UCSD-AML1 (cell line): ENCODE measurements around the gene CCDC137.

Experiments
- DNase-seq: peaks from one replicate; lab custom pipeline; 2025; ENCODE audit not compliant: unreplicated experiment; lab: John Stamatoyannopoulos, UW

CCDC137 gene

DNA sequence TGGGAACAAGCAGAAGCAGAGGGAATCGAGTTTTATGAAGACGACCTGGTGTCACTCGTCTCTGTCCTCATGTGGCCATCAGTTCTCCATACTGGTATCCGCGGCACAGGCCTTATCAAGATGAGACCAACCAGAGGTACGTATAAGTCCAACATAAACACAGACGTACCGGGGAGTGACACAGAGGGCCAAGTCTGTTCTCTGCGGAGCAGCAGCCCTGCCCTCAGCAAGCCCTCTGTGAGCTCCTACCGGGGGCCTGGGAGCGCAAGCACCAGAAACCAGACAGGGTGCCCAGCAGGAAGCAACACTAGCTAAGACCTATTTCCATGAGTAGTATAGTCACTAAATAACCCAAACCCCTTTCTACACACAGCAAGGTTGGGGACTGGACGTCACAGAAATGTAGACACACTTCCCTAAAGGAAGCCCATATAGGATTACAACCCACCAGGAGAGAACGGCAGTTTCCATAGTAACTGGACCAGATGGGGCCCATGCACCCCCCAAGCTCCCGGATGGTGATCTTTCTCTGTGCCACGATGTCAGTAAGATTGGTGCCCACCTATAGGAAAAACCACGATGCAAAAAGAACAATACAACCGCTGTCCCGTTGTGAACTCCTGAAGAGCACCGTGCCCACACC is 16.1 kb downstream of the CCDC137 start:
- no peak for DNase-seq

DNA sequence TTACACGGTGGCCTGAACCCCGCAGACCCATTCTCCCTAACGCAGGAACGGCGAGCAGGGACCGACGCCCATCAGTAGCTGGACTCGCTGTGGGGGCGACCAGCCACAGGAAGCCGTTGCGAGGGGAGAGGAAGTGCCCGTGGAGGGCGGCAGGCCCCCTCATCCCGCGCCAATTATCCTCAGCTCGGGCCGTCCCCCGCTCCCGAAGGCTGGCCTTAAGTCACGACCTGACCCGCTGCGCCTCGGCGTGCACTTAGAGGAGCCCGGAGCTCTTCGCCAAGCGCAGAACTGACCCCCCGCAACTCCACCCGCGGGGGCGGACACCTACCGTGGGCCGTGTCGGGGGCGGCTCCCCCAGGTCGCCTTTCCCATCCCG is 16.7 kb downstream of the CCDC137 start:
- DNase-seq = no peak

DNA sequence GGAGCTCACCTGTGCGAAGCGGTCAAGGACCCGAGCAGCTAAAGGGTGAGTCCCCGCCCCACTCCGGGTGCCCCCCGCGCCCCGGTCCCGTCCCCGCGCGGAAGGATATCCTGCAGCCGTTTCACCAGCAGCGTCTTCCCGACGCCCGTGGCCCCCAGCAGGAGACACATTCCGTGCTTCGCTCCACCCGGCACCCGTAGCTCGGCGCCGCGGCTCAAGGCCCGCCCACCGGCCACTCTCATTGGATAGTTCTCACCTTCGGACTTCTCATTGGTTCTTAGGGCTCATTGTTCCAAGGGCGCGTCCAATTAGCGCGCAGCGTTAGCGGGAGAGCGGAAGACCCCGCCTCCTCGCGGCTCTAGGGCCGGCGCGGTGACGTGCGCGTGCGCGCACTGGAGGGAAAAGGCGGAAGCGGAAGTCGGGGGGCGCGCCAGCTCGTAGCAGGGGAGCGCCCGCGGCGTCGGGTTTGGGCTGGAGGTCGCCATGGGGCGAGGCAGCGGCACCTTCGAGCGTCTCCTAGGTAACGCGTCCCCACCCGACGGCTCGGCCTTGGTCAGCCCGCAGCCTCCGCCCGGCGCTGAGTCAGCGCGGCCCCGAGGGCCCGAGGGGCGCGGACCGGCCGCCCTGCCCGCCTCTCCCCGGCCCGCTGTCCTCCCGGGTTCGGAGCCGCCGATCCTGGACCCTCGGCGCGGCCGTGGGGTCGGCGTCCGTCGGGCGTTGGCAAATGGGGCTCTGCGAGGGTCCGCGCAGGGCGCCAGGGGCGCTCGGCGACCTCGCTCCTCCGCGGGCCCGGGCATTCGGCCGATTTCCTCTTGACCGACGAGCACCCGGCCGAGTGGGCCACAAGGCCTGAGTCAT is 17.3 kb downstream of the CCDC137 start, which contains the start of the genes ARL16 and HGS:
Gene ARL16, minus strand, starts transcription at position 214 of the 858 bp plus-strand sequence. Its CDS starts 44 bp downstream, at position 170.
Gene HGS, plus strand, starts transcription at position 428 of the 858 bp plus-strand sequence. Its CDS starts 56 bp downstream, at position 484.
- DNase-seq = peak; percentile 99

DNA sequence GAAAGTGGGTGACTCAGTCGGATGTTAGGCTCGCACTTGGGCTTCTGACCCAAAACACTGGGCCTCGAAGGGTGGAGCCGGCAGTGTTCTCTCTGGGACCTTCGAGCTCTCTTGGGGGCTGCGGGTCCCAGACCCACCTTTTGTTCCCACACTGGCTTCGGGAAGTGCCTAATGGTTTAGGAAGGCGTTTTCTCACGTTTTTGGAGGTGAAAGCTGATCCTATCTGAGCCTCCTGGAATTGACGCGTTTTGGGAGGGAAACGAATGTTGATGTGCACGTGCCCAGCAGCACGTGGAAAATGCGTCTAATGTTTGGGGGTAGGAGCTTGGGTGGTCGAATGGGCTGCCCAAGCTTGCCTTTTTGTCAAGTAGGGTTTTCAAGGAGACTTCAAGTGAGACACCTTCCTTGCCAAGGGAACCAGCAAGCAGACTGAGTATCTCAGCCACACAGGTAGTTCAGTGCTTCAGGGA is 17.9 kb downstream of the CCDC137 start:
- no peak for DNase-seq

DNA sequence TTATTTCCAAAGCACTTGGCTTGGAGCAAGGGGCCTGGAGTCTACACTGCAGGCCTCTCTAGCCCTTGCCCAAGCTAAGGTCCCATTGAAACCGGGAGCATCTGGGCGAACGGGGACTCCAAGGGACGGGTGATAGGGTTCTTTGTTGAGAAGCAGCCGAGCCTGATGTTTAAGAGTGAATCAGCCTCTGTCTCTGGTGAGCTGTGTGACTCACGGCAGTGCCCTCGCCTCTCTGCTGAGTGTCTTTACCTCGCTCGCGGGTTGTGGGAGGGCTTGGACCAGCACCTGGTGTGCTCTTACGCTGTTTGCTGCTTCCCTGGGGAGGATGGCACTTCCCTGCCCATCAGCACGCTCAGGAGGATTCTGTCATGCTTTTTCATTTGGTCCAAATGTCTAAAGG is 18.6 kb downstream of the CCDC137 start:
- no peak for DNase-seq

DNA sequence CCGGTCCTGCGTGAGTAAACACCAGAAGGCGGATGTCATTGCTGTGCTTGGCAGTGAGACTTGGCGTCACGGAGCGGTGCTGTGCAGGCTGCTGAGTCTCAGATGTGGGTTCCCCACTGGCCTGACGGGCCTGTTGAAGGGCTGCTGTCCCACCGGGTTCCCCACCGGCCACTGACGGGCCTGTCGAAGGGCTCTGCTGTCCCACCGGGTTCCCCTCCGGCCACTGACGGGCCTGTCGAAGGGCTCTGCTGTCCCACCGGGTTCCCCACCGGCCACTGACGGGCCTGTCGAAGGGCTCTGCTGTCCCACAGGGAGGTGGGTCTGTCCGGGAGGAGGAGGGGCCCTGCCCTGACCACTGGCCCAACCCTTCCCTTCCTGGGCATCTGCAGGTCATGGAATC is 20.1 kb downstream of the CCDC137 start:
- no peak for DNase-seq

DNA sequence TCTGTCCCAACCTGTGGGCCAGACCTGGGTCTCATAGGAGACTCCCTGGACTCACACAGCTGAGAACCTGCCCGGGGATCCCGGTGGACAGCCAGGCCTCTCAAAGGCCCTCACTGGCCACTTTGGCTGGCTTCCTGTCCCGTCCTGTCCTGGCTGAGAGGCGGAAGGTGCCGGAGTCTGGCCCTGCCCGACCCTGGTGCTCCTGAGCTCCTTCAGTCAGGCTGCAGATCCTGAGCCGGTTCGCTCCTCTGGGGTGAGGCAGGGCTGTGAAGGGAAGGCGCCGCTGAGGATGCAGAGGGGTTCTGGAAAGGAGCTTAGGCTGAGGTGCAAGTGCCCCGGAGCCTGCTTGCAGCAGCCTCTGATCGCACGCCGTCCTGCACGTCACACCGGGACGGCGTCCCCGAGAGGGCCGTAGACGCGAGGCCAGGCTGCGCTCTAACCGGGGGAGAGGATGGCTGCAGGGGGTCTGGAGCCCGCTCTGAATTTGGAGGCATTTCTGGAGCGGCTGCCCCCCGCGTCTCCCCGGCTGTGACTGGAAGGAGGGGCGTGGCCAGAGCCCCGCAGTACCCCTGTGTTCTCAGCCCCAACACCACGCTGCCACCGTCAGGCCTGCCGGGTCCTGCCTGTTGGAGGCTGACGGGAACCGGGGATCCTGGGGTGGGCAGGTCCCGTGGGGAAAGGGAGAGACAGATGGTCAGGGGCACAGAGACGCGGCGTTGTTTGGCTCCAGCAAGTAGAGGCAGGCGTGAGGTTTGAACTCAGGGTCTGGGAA is 21.4 kb downstream of the CCDC137 start:
- no peak for DNase-seq

DNA sequence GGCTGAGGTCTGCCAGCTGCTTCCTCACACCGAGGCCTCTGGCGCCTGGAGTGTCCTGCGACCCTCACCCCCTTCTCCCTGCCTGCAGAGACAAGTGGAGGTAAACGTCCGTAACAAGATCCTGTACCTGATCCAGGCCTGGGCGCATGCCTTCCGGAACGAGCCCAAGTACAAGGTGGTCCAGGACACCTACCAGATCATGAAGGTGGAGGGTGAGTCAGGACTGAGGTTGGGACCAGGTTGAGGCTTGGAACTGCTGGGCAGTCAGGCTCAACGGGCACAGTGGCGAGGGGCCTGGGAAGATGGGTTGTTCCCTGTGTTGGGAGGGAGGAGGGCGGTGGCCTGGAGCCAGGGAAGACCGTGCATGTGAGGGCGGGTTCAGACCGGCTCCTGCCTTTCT is 22.1 kb downstream of the CCDC137 start:
- no peak for DNase-seq

DNA sequence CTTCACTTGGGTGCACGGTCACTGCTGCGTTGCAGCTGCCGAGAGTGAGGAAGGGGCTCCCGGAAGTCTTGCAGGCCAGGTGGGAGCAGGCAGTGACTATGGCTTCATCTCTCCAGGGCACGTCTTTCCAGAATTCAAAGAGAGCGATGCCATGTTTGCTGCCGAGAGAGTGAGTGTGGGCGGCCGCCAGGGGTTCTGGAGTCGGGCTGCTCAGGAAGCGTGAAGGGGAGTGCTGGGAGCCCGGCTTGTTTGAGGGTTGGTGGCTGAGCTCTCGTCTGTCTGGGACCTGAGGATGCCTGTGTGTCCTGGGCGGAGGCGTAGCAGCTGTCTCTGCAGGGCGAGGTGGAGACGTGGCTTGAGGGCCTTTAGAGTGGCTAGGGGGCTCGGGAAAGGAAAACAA is 23.5 kb downstream of the CCDC137 start:
- no peak for DNase-seq

DNA sequence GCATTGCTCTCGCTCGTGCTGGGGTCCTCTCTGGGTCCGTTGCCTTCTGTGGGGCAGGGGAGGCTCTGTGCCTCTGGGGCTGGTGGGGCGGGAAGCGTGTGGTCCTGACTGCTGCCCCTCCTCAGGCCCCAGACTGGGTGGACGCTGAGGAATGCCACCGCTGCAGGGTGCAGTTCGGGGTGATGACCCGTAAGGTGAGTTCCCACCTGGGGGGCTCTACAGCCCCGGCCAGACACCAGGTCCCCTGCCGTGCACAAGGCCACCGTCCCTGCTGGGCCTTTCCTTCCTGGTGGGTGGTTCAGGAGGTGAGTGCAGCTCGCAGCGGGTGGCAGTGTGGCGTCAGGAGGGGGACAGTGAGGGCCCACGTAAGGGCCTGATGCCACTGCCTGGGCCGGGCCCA is 24.0 kb downstream of the CCDC137 start:
- no peak for DNase-seq

DNA sequence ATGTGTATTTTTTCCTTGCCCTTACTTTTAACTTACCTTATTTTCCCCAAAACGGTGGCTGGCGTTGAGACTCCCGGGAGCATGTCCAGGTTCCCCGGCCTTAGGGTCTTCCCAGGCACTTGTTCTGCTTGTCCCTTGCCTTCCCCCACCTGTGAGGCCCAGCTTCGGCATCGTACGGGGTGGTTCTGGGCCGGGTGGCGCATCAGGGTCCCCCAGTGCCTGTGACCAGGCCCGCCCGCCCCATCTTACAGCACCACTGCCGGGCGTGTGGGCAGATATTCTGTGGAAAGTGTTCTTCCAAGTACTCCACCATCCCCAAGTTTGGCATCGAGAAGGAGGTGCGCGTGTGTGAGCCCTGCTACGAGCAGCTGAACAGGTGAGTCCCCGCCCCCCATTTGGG is 24.7 kb downstream of the CCDC137 start:
- no peak for DNase-seq

DNA sequence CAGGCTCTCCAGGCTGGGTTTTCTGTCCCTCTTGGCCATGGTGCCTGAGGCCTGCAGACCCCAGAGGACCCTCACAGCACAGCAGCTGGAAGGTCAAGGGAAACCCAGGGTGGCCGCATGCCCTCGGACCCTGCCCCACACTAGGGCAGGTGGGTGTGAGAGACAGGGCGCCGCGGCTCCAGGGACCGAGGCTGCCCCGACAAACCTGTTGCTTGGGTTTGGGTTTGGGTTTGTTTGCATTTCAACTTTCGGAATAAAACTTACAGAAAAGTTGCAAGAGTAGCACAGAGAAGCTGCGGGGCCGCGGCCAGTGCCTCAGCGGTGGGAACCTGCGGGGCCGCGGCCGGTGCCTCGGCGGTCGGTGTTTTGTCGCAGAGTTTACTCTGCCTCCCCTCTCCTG is 25.1 kb downstream of the CCDC137 start:
- no peak for DNase-seq

DNA sequence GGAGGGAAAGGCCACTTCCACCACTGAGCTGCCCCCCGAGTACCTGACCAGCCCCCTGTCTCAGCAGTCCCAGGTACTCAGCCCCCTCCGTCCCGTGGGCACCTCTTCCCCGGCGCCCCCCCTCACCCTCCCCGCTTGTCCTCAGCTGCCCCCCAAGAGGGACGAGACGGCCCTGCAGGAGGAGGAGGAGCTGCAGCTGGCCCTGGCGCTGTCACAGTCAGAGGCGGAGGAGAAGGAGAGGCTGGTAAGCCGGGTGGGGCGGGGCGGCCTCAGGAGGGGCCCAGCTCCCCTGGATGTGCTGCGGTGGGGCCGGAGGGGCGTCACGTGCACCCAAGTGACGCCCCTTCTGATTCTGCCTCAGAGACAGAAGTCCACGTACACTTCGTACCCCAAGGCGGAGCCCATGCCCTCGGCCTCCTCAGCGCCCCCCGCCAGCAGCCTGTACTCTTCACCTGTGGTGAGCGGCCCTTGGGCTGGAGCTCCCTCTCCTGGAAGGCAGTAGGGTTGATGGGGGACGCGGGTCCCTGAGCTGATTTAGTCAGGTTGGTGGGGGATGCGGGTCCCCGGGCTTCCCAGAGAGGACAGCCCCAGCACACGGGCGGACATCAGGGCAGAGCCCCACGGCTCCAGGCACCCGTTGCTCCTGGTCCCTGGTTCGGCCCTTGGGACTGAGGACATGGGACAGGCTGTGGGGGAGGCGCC is 27.1 kb downstream of the CCDC137 start:
- no peak for DNase-seq

DNA sequence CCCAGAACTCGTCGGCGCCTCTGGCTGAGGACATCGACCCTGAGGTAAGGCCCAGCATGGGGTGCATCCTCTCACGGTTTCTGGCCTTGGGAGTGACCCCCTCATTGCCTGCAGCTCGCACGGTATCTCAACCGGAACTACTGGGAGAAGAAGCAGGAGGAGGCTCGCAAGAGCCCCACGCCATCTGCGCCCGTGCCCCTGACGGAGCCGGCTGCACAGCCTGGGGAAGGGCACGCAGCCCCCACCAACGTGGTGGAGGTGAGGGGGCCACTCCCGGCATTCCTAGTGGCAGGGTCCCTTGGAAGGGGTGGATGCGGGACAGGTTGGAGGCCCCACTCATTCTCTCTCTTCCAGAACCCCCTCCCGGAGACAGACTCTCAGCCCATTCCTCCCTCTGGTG is 28.3 kb downstream of the CCDC137 start:
- DNase-seq = no peak

DNA sequence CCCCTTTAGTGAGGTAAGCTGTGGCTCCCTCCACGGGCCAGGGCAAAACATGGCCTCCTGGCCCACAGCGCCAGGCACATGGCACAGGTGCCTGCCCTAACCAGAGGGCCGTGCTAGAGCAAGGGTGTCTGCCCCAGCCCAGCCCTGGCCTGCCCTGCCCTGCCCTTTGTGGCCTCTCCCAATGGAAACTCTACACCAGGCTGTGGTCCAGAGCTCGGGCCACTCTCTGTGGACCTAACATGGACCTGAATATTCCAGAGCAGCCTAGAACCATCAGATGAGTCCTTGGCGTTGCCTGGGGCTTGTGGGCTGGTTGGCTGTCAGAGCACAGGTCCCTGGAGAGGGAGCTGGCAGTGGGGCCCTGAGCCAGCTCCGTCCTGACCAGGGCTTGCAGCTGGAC is 28.7 kb downstream of the CCDC137 start:
- DNase-seq = no peak

DNA sequence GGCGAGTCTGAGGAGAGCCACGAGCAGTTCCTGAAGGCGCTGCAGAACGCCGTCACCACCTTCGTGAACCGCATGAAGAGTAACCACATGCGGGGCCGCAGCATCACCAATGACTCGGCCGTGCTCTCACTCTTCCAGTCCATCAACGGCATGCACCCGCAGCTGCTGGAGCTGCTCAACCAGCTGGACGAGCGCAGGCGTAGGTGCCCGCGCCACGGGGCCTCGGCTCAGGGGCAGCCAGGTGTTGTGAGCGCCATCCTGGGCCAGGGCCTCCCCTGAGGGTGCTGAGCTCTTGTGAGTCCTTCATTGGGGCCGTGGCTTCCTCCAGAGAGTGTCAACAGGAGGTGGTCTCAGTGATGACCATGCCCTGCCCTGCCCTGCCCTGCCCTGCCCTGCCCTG is 29.3 kb downstream of the CCDC137 start:
- DNase-seq = no peak

DNA sequence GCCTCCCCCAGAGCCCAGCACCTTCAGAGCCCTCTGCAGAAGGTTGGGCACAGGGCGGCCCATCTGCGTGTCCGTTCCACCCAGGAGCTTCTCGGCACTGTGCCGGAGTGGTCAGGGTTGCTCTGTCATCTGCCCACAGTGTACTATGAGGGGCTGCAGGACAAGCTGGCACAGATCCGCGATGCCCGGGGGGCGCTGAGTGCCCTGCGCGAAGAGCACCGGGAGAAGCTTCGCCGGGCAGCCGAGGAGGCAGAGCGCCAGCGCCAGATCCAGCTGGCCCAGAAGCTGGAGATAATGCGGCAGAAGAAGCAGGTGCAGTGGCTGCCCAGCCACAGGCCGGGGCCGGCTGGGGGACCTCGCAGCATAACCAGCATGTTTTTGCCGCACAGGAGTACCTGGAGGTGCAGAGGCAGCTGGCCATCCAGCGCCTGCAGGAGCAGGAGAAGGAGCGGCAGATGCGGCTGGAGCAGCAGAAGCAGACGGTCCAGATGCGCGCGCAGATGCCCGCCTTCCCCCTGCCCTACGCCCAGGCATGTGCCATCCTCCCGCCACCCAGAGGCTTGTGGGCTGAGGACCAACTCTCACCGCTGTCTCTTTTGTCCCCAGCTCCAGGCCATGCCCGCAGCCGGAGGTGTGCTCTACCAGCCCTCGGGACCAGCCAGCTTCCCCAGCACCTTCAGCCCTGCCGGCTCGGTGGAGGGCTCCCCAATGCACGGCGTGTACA is 29.8 kb downstream of the CCDC137 start:
- no peak for DNase-seq

DNA sequence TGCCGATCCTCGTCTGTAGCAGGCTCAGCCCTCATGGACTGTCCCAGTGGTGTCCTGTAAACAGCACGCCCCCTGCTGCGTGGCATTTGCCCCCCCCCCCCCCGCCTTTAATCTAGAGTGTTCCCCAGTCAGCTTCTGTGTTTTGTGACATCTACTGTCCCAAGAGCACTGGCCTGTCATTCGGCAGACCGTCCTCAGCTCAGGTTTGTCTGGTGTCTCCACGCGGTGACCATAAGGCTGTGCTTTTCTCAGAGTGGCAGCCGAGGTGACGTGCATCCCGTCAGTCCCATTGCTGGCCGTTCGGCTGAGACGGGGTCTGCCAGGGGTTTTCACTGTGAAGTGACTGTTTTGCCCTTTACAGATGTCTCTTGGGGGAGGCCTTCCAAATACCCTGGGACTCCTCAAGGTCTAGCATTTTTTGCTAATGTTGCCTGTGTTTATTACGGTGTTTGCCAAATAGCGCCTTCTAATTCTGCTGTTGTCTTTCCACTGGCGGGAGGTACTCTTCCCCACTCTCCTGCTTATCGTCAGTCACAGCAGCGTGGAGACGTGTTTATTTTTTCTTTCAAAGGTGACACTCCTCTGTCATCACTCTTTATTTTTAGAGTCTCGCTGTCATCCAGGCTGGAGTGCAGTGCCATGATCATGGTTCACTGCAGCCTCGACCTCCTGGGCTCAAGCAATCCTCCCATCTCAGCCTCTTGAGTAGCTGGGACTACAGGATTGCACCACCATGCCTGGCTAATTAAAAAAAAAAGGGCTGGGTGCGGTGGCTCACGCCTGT is 30.9 kb downstream of the CCDC137 start:
- no peak for DNase-seq
